Transverse colon (tissue), 3 donors: ENCODE results near the gene JAKMIP1.

ENCODE experiments used
- EP300 ChIP-seq: sonication (generic); formaldehyde crosslinking; IDR thresholded peaks from one replicate; pipeline ENCODE4 v1.6.1; 2017; ENCODE audit warnings: antibody characterized with exemption, low read depth
- POLR2A ChIP-seq: fragments of 450-650 bp; IDR thresholded peaks from one replicate; pipeline ENCODE4 v1.6.1; 2016; ENCODE audit warnings: antibody characterized with exemption, mild to moderate bottlenecking, moderate library complexity
- POLR2AphosphoS5 ChIP-seq, 3 donors: sonication (generic); formaldehyde crosslinking; IDR thresholded peaks; one replicate each; pipeline ENCODE4 v1.6.1; 2016; ENCODE audit warnings: antibody characterized with exemption in 3 of 3

GRCh38 chr4:6172927-6173200 is 27.5 kb downstream of the JAKMIP1 start:
- TF ChIP-seq EP300 (no peak), POLR2A (no peak), POLR2AphosphoS5 (IDR thresholded peaks at IDR 0.05) (no peak)
